HEK293 (cell line): ENCODE measurements around the gene CYB5B.

Source experiments
- CTCF ChIA-PET: fragments of 350-600 bp; formaldehyde crosslinking; extraction: SDS; loops from one replicate; lab custom pipeline; 2021; ENCODE audit warnings: antibody characterized with exemption; lab: Yijun Ruan, JAX
- POLR2A ChIA-PET: fragments of 300-600 bp; formaldehyde crosslinking; extraction: SDS; loops from one replicate; lab custom pipeline; 2020; ENCODE audit warnings: antibody characterized with exemption, inconsistent platforms; lab: Yijun Ruan, JAX
- H3K27ac ChIP-seq: fragments of 200-500 bp; sonication (Bioruptor generic); 2 replicates; pipeline ENCODE4 v1.5.1; 2014; ENCODE audit warnings: low read depth, low read length, control low read depth, inconsistent platforms; ENCODE audit errors: extremely low read depth
- H3K36me3 ChIP-seq, 2 experiments: fragments of 200-500 bp in 1 of 2; sonication (Bioruptor generic) in 1 of 2; 1 replicate in 1 of 2; 2 replicates in 1 of 2; pipeline ENCODE4 v1.5.1; 2014 to 2017; ENCODE audit warnings: inconsistent platforms in 2 of 2, low read length in 2 of 2; ENCODE audit not compliant: control insufficient read depth in 2 of 2, insufficient read depth in 1 of 2
- H3K4me1 ChIP-seq: fragments of 200-500 bp; sonication (Bioruptor generic); 2 replicates; pipeline ENCODE4 v1.5.1; 2014; ENCODE audit warnings: mild to moderate bottlenecking, low read length, inconsistent platforms; ENCODE audit not compliant: control insufficient read depth, insufficient read depth
- H3K4me3 ChIP-seq: 2 replicates; pipeline ENCODE4 v1.5.1; 2011; ENCODE audit warnings: low read depth, mild to moderate bottlenecking, control low read depth, low read length, moderate library complexity
- H3K9me3 ChIP-seq: fragments of 200-500 bp; sonication (Bioruptor generic); 2 replicates; pipeline ENCODE4 v1.5.1; 2014; ENCODE audit warnings: low read depth, low read length, inconsistent platforms; ENCODE audit not compliant: control insufficient read depth, insufficient read depth
- ELK4 ChIP-seq: IDR thresholded peaks from 2 replicates; pipeline ENCODE4 v1.6.1; 2011; ENCODE audit warnings: mild to moderate bottlenecking, low read depth, low read length, borderline replicate concordance
- GFI1B ChIP-seq: fragments of 450-650 bp; formaldehyde crosslinking; IDR thresholded peaks from 2 replicates; pipeline ENCODE4 v1.5.1; 2016; ENCODE audit warnings: missing biosample characterization, missing genetic modification characterization
- INSM2 ChIP-seq: fragments of 450-650 bp; formaldehyde crosslinking; IDR thresholded peaks from 2 replicates; pipeline ENCODE4 v1.5.1; 2016; ENCODE audit warnings: missing biosample characterization, missing genetic modification characterization
- MYNN ChIP-seq: fragments of 450-650 bp; formaldehyde crosslinking; IDR thresholded peaks from 2 replicates; pipeline ENCODE4 v1.5.1; 2016; ENCODE audit warnings: missing biosample characterization, missing genetic modification characterization, borderline replicate concordance
- MZF1 ChIP-seq: fragments of 450-650 bp; formaldehyde crosslinking; IDR thresholded peaks from 2 replicates; pipeline ENCODE4 v1.5.1; 2017; ENCODE audit warnings: missing biosample characterization, missing genetic modification characterization, borderline replicate concordance
- OVOL3 ChIP-seq: fragments of 450-650 bp; formaldehyde crosslinking; IDR thresholded peaks from 2 replicates; pipeline ENCODE4 v1.5.1; 2016; ENCODE audit warnings: missing biosample characterization, missing genetic modification characterization
- ZBTB17 ChIP-seq: fragments of 450-650 bp; formaldehyde crosslinking; IDR thresholded peaks from 2 replicates; pipeline ENCODE4 v1.5.1; 2016; ENCODE audit warnings: missing biosample characterization, missing genetic modification characterization
- ZBTB21 ChIP-seq: fragments of 450-650 bp; formaldehyde crosslinking; IDR thresholded peaks from 2 replicates; pipeline ENCODE4 v1.5.1; 2017; ENCODE audit warnings: missing biosample characterization, missing genetic modification characterization
- ZNF10 ChIP-seq: fragments of 450-650 bp; formaldehyde crosslinking; IDR thresholded peaks from 2 replicates; pipeline ENCODE4 v1.5.1; 2017; ENCODE audit warnings: missing biosample characterization, missing genetic modification characterization
- ZNF138 ChIP-seq: fragments of 450-650 bp; formaldehyde crosslinking; IDR thresholded peaks from 2 replicates; pipeline ENCODE4 v1.5.1; 2016; ENCODE audit warnings: missing biosample characterization, missing genetic modification characterization, borderline replicate concordance
- ZNF146 ChIP-seq: fragments of 450-650 bp; formaldehyde crosslinking; IDR thresholded peaks from 2 replicates; pipeline ENCODE4 v1.5.1; 2016; ENCODE audit warnings: missing biosample characterization, missing genetic modification characterization
- ZNF155 ChIP-seq: fragments of 450-650 bp; formaldehyde crosslinking; IDR thresholded peaks from 2 replicates; pipeline ENCODE4 v1.5.1; 2016; ENCODE audit warnings: missing biosample characterization, missing genetic modification characterization
- ZNF23 ChIP-seq: fragments of 450-650 bp; formaldehyde crosslinking; IDR thresholded peaks from 2 replicates; pipeline ENCODE4 v1.5.1; 2016; ENCODE audit warnings: missing biosample characterization, missing genetic modification characterization, borderline replicate concordance
- ZNF555 ChIP-seq: fragments of 450-650 bp; formaldehyde crosslinking; conservative IDR thresholded peaks from 2 replicates; pipeline ENCODE4 v1.5.1; 2017; ENCODE audit warnings: missing biosample characterization, mild to moderate bottlenecking, missing genetic modification characterization, inconsistent platforms
- ZNF600 ChIP-seq: fragments of 450-650 bp; formaldehyde crosslinking; IDR thresholded peaks from 2 replicates; pipeline ENCODE4 v1.5.1; 2016; ENCODE audit warnings: missing biosample characterization, missing genetic modification characterization
- ZNF654 ChIP-seq: fragments of 450-650 bp; formaldehyde crosslinking; IDR thresholded peaks from 2 replicates; pipeline ENCODE4 v1.5.1; 2016; ENCODE audit warnings: low read depth, missing biosample characterization, missing genetic modification characterization
- ZNF701 ChIP-seq: fragments of 450-650 bp; formaldehyde crosslinking; IDR thresholded peaks from 2 replicates; pipeline ENCODE4 v1.5.1; 2016; ENCODE audit warnings: missing biosample characterization, missing genetic modification characterization
- ZNF830 ChIP-seq: fragments of 450-650 bp; IDR thresholded peaks from 2 replicates; pipeline ENCODE4 v1.5.0; 2018; ENCODE audit warnings: missing biosample characterization, missing genetic modification characterization, low read depth, mild to moderate bottlenecking, moderate library complexity

CYB5B gene

GRCh38 chr16:69490707-69491324 is 66.4 kb downstream of the CYB5B start:
- H3K36me3 ChIP-seq: no peaks in the 10 kb centered on the region
- TF ChIP-seq ZNF555 (tag by site-specific recombination) (no peak), MYNN (tag by site-specific recombination) (no peak), ZNF138 (tag by site-specific recombination) (no peak), ZNF701 (no peak), GFI1B (tag by site-specific recombination) (no peak), MZF1 (tag by site-specific recombination) (no peak), ZNF23 (tag by site-specific recombination) (no peak), OVOL3 (tag by site-specific recombination) (no peak), ZNF830 (tag by site-specific recombination) (no peak), INSM2 (tag by site-specific recombination) (no peak), ZBTB21 (no peak)
- H3K4me1 ChIP-seq: no peaks in the 10 kb centered on the region
- CTCF ChIA-PET: interaction anchor here (0.6 to 1.7 kb wide), 2 partner anchors 92 to 674 kb away, joined by 3 to 4 read pairs; no protein-coding TSS in a partner anchor
- H3K9me3 ChIP-seq: no peaks in the 10 kb centered on the region
- POLR2A ChIA-PET: interaction anchor here (0.6 to 0.7 kb wide), 3 partner anchors 29 to 208 kb away, joined by 3 to 5 read pairs (median 3); no protein-coding TSS in a partner anchor
- H3K4me3 ChIP-seq: no peak overlapping the region
- H3K27ac ChIP-seq: no peak overlapping the region

GRCh38 chr16:69494991-69495392 is 70.6 kb downstream of the CYB5B start:
- ChIA-PET CTCF (interaction anchor here (0.6 to 1.6 kb wide), 4 partner anchors 18 to 80 kb away, joined by 3 to 5 read pairs (median 3); no protein-coding TSS in a partner anchor), POLR2A (no interaction called here)
- no peak for TF ChIP-seq ZNF654 (tag by site-specific recombination)
- TF ChIP-seq ELK4: no peak
- TF ChIP-seq ZNF155 (tag by site-specific recombination): no peak
- no peak for TF ChIP-seq ZNF600 (tag by site-specific recombination)
- TF ChIP-seq ZNF10 (tag by site-specific recombination): no peak
- TF ChIP-seq ZBTB17: no peak
- Histone ChIP-seq H3K36me3 (no peaks in the 10 kb centered on the region), H3K4me3 (no peak overlapping the region), H3K27ac (no peak overlapping the region), H3K9me3 (no peaks in the 10 kb centered on the region), H3K4me1 (no peaks in the 10 kb centered on the region)

- H3K27ac ChIP-seq: no peak overlapping the region
- H3K4me3 ChIP-seq: no peak overlapping the region
- no peaks in the 10 kb centered on the region for H3K36me3 ChIP-seq
- CTCF ChIA-PET: interaction anchor here (0.7 to 1.2 kb wide), 2 partner anchors 19 to 96 kb away, joined by 3 read pairs; no protein-coding TSS in a partner anchor
- no peak for TF ChIP-seq ZNF146 (tag by site-specific recombination)
- POLR2A ChIA-PET: no interaction called here
- H3K4me1 ChIP-seq: no peaks in the 10 kb centered on the region
- H3K9me3 ChIP-seq: no peaks in the 10 kb centered on the region
Measured at GRCh38 chr16:69495821-69496220, 71.4 kb downstream of the CYB5B start.
